ENCODE measurements around the gene NPAT.

DNA sequence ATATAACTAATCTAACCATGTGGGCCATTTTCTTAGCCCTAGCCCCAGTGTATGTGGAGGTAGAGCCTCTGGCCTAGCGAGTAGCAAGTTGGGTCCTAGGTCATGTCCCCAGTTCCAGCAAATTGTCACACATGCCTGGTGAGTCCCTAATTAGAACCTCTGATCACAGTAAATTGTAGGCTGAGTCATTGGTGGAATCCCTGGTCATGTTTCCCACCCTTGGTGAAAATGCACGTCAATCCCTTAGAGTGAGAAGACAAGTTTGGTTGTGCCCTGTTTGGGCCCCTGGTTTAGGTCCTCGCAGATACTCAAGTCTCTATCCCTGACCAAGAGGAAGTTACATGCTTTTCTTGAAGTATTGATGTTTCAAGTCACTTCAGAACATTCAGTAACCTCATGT lies 47.1 kb upstream of the NPAT start:
- TF ChIP-seq, protein P1, sequence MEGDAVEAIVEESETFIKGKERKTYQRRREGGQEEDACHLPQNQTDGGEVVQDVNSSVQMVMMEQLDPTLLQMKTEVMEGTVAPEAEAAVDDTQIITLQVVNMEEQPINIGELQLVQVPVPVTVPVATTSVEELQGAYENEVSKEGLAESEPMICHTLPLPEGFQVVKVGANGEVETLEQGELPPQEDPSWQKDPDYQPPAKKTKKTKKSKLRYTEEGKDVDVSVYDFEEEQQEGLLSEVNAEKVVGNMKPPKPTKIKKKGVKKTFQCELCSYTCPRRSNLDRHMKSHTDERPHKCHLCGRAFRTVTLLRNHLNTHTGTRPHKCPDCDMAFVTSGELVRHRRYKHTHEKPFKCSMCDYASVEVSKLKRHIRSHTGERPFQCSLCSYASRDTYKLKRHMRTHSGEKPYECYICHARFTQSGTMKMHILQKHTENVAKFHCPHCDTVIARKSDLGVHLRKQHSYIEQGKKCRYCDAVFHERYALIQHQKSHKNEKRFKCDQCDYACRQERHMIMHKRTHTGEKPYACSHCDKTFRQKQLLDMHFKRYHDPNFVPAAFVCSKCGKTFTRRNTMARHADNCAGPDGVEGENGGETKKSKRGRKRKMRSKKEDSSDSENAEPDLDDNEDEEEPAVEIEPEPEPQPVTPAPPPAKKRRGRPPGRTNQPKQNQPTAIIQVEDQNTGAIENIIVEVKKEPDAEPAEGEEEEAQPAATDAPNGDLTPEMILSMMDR (IDR thresholded peaks at IDR 0.05), result no peak
- no peak for TF ChIP-seq TCF7L2 (IDR thresholded peaks at IDR 0.05; ENCODE audit: low read depth, low read length)
- TF ChIP-seq, protein P2, sequence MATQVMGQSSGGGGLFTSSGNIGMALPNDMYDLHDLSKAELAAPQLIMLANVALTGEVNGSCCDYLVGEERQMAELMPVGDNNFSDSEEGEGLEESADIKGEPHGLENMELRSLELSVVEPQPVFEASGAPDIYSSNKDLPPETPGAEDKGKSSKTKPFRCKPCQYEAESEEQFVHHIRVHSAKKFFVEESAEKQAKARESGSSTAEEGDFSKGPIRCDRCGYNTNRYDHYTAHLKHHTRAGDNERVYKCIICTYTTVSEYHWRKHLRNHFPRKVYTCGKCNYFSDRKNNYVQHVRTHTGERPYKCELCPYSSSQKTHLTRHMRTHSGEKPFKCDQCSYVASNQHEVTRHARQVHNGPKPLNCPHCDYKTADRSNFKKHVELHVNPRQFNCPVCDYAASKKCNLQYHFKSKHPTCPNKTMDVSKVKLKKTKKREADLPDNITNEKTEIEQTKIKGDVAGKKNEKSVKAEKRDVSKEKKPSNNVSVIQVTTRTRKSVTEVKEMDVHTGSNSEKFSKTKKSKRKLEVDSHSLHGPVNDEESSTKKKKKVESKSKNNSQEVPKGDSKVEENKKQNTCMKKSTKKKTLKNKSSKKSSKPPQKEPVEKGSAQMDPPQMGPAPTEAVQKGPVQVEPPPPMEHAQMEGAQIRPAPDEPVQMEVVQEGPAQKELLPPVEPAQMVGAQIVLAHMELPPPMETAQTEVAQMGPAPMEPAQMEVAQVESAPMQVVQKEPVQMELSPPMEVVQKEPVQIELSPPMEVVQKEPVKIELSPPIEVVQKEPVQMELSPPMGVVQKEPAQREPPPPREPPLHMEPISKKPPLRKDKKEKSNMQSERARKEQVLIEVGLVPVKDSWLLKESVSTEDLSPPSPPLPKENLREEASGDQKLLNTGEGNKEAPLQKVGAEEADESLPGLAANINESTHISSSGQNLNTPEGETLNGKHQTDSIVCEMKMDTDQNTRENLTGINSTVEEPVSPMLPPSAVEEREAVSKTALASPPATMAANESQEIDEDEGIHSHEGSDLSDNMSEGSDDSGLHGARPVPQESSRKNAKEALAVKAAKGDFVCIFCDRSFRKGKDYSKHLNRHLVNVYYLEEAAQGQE (IDR thresholded peaks at IDR 0.05; ENCODE audit: insufficient read depth in 1 of 2, low read depth in 2 of 2, low read length in 1 of 2), result no peak
- no peak for TF ChIP-seq POLR2AphosphoS5 (IDR thresholded peaks at IDR 0.05; ENCODE audit: low read depth, low read length)

Data from Panc1 (cell line).